Adrenal gland (tissue), 12 donors: ENCODE data around the gene TCP11L2. TPM values are rescaled to one million over a fixed set of nuclear protein-coding genes. Genes with fewer than 3 reads are reported as not detected.

ENCODE experiments used
- DNase-seq, 7 donors: peaks; one replicate each; pipeline ENCODE4 v3.0.0-alpha.2; 2019 to 2020
- H3K27ac ChIP-seq, 5 donors: fragments of 200-600 bp; sonication (generic) in 4 of 5; 1 replicate in 3 of 5; 2 replicates in 2 of 5; pipeline versions ENCODE4 v1.5.1 to v1.8.0; 2016 to 2020; ENCODE audit warnings: mild to moderate bottlenecking in 1 of 5
- H3K27me3 ChIP-seq: fragments of 200-600 bp; 2 replicates; pipeline ENCODE4 v1.8.0; 2021
- H3K36me3 ChIP-seq, 2 donors: fragments of 200-600 bp; replicated peaks in 1 of 2; 1 replicate in 1 of 2; 2 replicates in 1 of 2; pipeline versions ENCODE4 v1.5.1 to v1.8.0; 2018 to 2022
- H3K4me1 ChIP-seq, 2 donors: fragments of 200-600 bp; replicated peaks in 1 of 2; 1 replicate in 1 of 2; 2 replicates in 1 of 2; pipeline versions ENCODE4 v1.5.1 to v1.8.0; 2018 to 2021
- H3K4me3 ChIP-seq, 4 donors: fragments of 200-600 bp; sonication (generic) in 3 of 4; one replicate each; pipeline ENCODE4 v1.5.1; 2016 to 2018
- H3K9me3 ChIP-seq, 3 donors: fragments of 200-600 bp; sonication (generic) in 1 of 3; replicated peaks in 1 of 3; 1 replicate in 2 of 3; 2 replicates in 1 of 3; pipeline versions ENCODE4 v1.5.1 to v1.8.0; 2016 to 2021
- CTCF ChIP-seq, 6 experiments: fragments of 450-650 bp in 4 of 6; fragments of 200-600 bp in 2 of 6; sonication (generic) in 1 of 6; IDR thresholded peaks; 1 replicate in 5 of 6; 2 replicates in 1 of 6; pipeline versions ENCODE4 v1.5.1 to v1.8.0; 2016 to 2021; ENCODE audit warnings: antibody characterized with exemption in 6 of 6, mild to moderate bottlenecking in 2 of 6, moderate library complexity in 1 of 6
- POLR2A ChIP-seq, 2 donors: fragments of 450-650 bp; IDR thresholded peaks; one replicate each; pipeline ENCODE4 v1.6.1; 2017; ENCODE audit warnings: antibody characterized with exemption in 2 of 2, mild to moderate bottlenecking in 2 of 2, moderate library complexity in 1 of 2
- WGBS, 4 donors: extraction: QIAGEN DNeasy Blood & Tissue Kit in 2 of 4; methylation state at CpG; one replicate each; pipeline versions ENCODE4 v1.1.5 to v1.1.7; 2013 to 2017; 5-methylcytosine and 5-hydroxymethylcytosine counted together
- intact Hi-C, 2 donors: fragments of 100-400 bp; cut with DNase I; formaldehyde crosslinking; loops; one replicate each; pipeline versions ENCODE4 v1.14.1 to v1.15.0; 2022 to 2023
- polyA plus RNA-seq, 3 donors: library from polyadenylated mRNA; stranded (reverse); fragments of 200-250 nt in 2 of 3; fragments of 350-450 nt in 1 of 3; fragmentation: Illumina TruSeq in 1 of 3; extraction: RNeasy Lipid Tissue Mini Kit (QIAGEN cat#74804) in 1 of 3; gene quantifications; one replicate each; pipeline ENCODE4 v1.2.3, GENCODE V29; 2013 to 2014
- total RNA-seq, 9 donors: library from RNA; depleted of rRNA in 4 of 9; stranded (reverse); fragments of >200 nt in 4 of 9; fragments of 120-200 nt in 1 of 9; fragmentation: NEBNext Ultra II Directional in 1 of 9; extraction: Animal tissue kit (Norgen Biotek cat#: 25700) in 1 of 9; gene quantifications; one replicate each; pipeline versions ENCODE4 v1.1.0 to v1.2.4, GENCODE V29; 2013 to 2023
- donor health status: healthy with polysubstance abuse.
- donor health status: Bipolar disorder and iron deficiency.
- donor health status: DM: yes; HTN: yes; CAD: no.
- donor health status: DM: no; HTN: no; CAD: no.
- donor health status: DM: no; HTN: no; CAD: no.
- donor health status: DM: yes; HTN: yes; CAD: no.

TCP11L2 gene
- total and polyA plus RNA-seq, 12 donors: 2.3 to 70.4 (median 37.5) TPM

- no peaks in the 10 kb centered on the region for H3K36me3 ChIP-seq
- intact Hi-C loops: loop anchor here in 1 of 2 donors (10.0 kb wide), 1 partner anchor 54 kb away; the partner anchor contains the start of gene POLR3B
- no peak overlapping the region for H3K4me3 ChIP-seq
- TF ChIP-seq POLR2A (IDR thresholded peaks at IDR 0.05) (no peak), CTCF (IDR thresholded peaks at IDR 0.05) (no peak)
- H3K27me3 ChIP-seq: no peaks in the 10 kb centered on the region
- peak overlapping the region in 3 of 5 donors; percentile 74 to 91 (median 89) for H3K27ac ChIP-seq
- H3K9me3 ChIP-seq: no peaks in the 10 kb centered on the region
- DNase-seq: no peak
- 13 to 24% (median 17%) methylated on average over 1 of the region's 1 CpG for WGBS, 4 donors
- peaks cover 21 to 30% of the 10 kb centered on the region in 2 donors for H3K4me1 ChIP-seq
These were observed 1.3 kb upstream of the TCP11L2 start for GRCh38 chr12:106301241-106301610.

- Histone ChIP-seq H3K4me1 (peaks cover 21 to 30% of the 10 kb centered on the region in 2 donors), H3K27ac (peak overlapping the region in 3 of 5 donors; percentile 74 to 91 (median 89)), H3K27me3 (no peaks in the 10 kb centered on the region), H3K36me3 (no peaks in the 10 kb centered on the region), H3K4me3 (peak overlapping the region in 2 of 4 donors; percentile 63 to 90), H3K9me3 (no peaks in the 10 kb centered on the region)
- intact Hi-C loops: loop anchor here in 1 of 2 donors (10.0 kb wide), 1 partner anchor 53 kb away; the partner anchor contains the start of gene POLR3B
- DNase-seq: peak; percentile 37 to 74 (median 55)
- 3 to 13% (median 4%) methylated on average over 13 to 32 of the region's 32 CpGs for WGBS, 4 donors
- TF ChIP-seq POLR2A (IDR thresholded peaks at IDR 0.05) (no peak), CTCF (IDR thresholded peaks at IDR 0.05) (peak in 1 of 6 experiments; percentile 9)
These were observed 767 bp upstream of the TCP11L2 start for GRCh38 chr12:106301611-106302321.

- Histone ChIP-seq H3K4me3 (peak overlapping the region; percentile 63 to 93 (median 88)), H3K27ac (peak overlapping the region; percentile 77 to 94 (median 89)), H3K27me3 (no peaks in the 10 kb centered on the region), H3K9me3 (no peaks in the 10 kb centered on the region), H3K4me1 (peaks cover 21 to 30% of the 10 kb centered on the region in 2 donors), H3K36me3 (no peaks in the 10 kb centered on the region)
- DNase-seq: peak; percentile 82 to 89 (median 85)
- 3 to 7% (median 4%) methylated on average over 18 to 28 of the region's 28 CpGs for WGBS, 4 donors
- intact Hi-C loops: loop anchor here in 1 of 2 donors (10.0 kb wide), 1 partner anchor 51 kb away; the partner anchor contains the start of gene POLR3B
- TF ChIP-seq CTCF (IDR thresholded peaks at IDR 0.05): no peak
- TF ChIP-seq POLR2A (IDR thresholded peaks at IDR 0.05): no peak
These were observed 778 bp downstream of the TCP11L2 start for GRCh38 chr12:106303202-106303820.

- 33 to 48% (median 38%) methylated on average over 5 of the region's 5 CpGs for WGBS, 4 donors
- H3K36me3 ChIP-seq: no peaks in the 10 kb centered on the region
- no peak for TF ChIP-seq CTCF (IDR thresholded peaks at IDR 0.05)
- no peak for TF ChIP-seq POLR2A (IDR thresholded peaks at IDR 0.05)
- peak overlapping the region in 1 of 4 donors; percentile 63 for H3K4me3 ChIP-seq
- intact Hi-C loops: loop anchor here in 1 of 2 donors (10.0 kb wide), 1 partner anchor 51 kb away; the partner anchor contains the start of gene POLR3B
- H3K9me3 ChIP-seq: no peaks in the 10 kb centered on the region
- peak in 1 of 7 donors; percentile 16 for DNase-seq
- peaks cover 21 to 30% of the 10 kb centered on the region in 2 donors for H3K4me1 ChIP-seq
- H3K27ac ChIP-seq: peak overlapping the region in 1 of 5 donors; percentile 94
- no peaks in the 10 kb centered on the region for H3K27me3 ChIP-seq
These were observed 1.5 kb downstream of the TCP11L2 start for GRCh38 chr12:106304001-106304421.
